OCI-LY3 (cell line): ENCODE results near the gene IFRD2.

Experiments
- H2AFZ ChIP-seq: fragments of 200-600, 300-600 bp; shearing (Covaris generic); 2 replicates; pipeline ENCODE4 v1.6.0; 2014; ENCODE audit warnings: antibody characterized with exemption, low read depth, low read length
- H3K27ac ChIP-seq: fragments of 200-600, 300-600 bp; sonication (generic); 2 replicates; pipeline ENCODE4 v1.5.1; 2014; ENCODE audit warnings: mild to moderate bottlenecking, low read length, moderate library complexity, mixed read lengths
- H3K27me3 ChIP-seq: fragments of 200-600, 300-600 bp; sonication (generic); 2 replicates; pipeline ENCODE4 v1.6.1; 2014; ENCODE audit warnings: low read depth, low read length, mixed read lengths
- H3K36me3 ChIP-seq: fragments of 200-600, 300-600 bp; sonication (generic); replicated peaks from 2 replicates; pipeline ENCODE3; 2014; ENCODE audit warnings: low read depth, low read length, mixed read lengths
- H3K4me1 ChIP-seq: fragments of 300-600, 200-600 bp; sonication (generic); 2 replicates; pipeline ENCODE4 v1.6.1; 2014; ENCODE audit warnings: low read length, mixed read lengths
- H3K4me2 ChIP-seq: fragments of 200-600, 300-600 bp; sonication (generic); 2 replicates; pipeline ENCODE4 v1.6.1; 2014; ENCODE audit warnings: low read length, mixed read lengths
- H3K4me3 ChIP-seq: fragments of 300-600, 200-600 bp; sonication (generic); 2 replicates; pipeline ENCODE4 v1.5.1; 2014; ENCODE audit warnings: antibody characterized with exemption, mild to moderate bottlenecking, low read length, moderate library complexity
- H3K79me2 ChIP-seq: fragments of 300-600, 200-600 bp; shearing (Covaris generic); 2 replicates; pipeline ENCODE4 v1.6.1; 2014; ENCODE audit warnings: mild to moderate bottlenecking, low read length, mixed read lengths
- H3K9ac ChIP-seq: fragments of 300-600, 200-600 bp; shearing (Covaris generic); 2 replicates; pipeline ENCODE4 v1.6.0; 2014; ENCODE audit warnings: mild to moderate bottlenecking, low read length, moderate library complexity
- H3K9me3 ChIP-seq: fragments of 200-600, 300-600 bp; shearing (Covaris generic); 2 replicates; pipeline ENCODE4 v1.6.1; 2014; ENCODE audit warnings: low read length, mixed read lengths; ENCODE audit not compliant: insufficient read depth
- H4K20me1 ChIP-seq: fragments of 200-600, 300-600 bp; sonication (generic); 2 replicates; pipeline ENCODE4 v1.6.1; 2016; ENCODE audit warnings: low read length, mixed read lengths; ENCODE audit not compliant: insufficient read depth
- CTCF ChIP-seq: fragments of 200-600, 300-600 bp; sonication (generic); IDR thresholded peaks from 2 replicates; pipeline ENCODE4 v1.5.1; 2014; ENCODE audit warnings: antibody characterized with exemption, low read length, low read depth
- EZH2phosphoT487 ChIP-seq: fragments of 200-600 bp; shearing (Covaris generic); IDR thresholded peaks from 2 replicates; pipeline ENCODE4 v1.6.1; 2018; ENCODE audit warnings: antibody characterized with exemption, mixed run types, low read depth

Gene IFRD2

GRCh38 chr3:50299638-50299928 lies 7.4 kb upstream of the IFRD2 start:
- Histone ChIP-seq H3K4me1 (peaks cover 16% of the 10 kb centered on the region), H3K27ac (peak overlapping the region; percentile 10; the same call in 1 of the 2 replicates), H2AFZ (peak overlapping the region; percentile 38; the same call in 1 of the 2 replicates), H3K9me3 (no peaks in the 10 kb centered on the region), H4K20me1 (no peaks in the 10 kb centered on the region), H3K9ac (peak overlapping the region; percentile 56), H3K79me2 (0 out of 2 replicates have a peak, but pooled peaks cover 7% of the 10 kb centered on the region), H3K27me3 (no peaks in the 10 kb centered on the region), H3K4me2 (peak overlapping the region; percentile 83), H3K4me3 (peak overlapping the region; percentile 78), H3K36me3 (no peaks in the 10 kb centered on the region)
- no peak for TF ChIP-seq EZH2phosphoT487
- TF ChIP-seq CTCF, result no peak

- Histone ChIP-seq H4K20me1 (no peaks in the 10 kb centered on the region), H3K4me2 (peak within 1 kb of the TSS; percentile 87), H3K9ac (peak within 1 kb of the TSS; percentile 87), H3K27ac (peak within 1 kb of the TSS; percentile 69), H2AFZ (peak within 1 kb of the TSS; percentile 77), H3K9me3 (no peaks in the 10 kb centered on the region), H3K4me1 (peaks cover 16% of the 10 kb centered on the region), H3K79me2 (0 out of 2 replicates have a peak, but pooled peaks cover 7% of the 10 kb centered on the region), H3K36me3 (no peaks in the 10 kb centered on the region), H3K4me3 (peak within 1 kb of the TSS; percentile 84), H3K27me3 (no peaks in the 10 kb centered on the region)
- no peak for TF ChIP-seq EZH2phosphoT487
- peak; percentile 47 for TF ChIP-seq CTCF
Measured at GRCh38 chr3:50298836-50299637, 6.8 kb upstream of the IFRD2 start, which contains the start of the genes HYAL3 and NAA80. Gene HYAL3 (minus strand): TSS chr3:50299405. CDS start chr3:50295602, 3,803 bp downstream. Gene NAA80 (minus strand): TSS chr3:50299405. CDS start chr3:50297463, 1,942 bp downstream.

GRCh38 chr3:50297896-50298725 lies 5.9 kb upstream of the IFRD2 start:
- Histone ChIP-seq H2AFZ (no peak overlapping the region), H3K9me3 (no peaks in the 10 kb centered on the region), H3K4me2 (peak overlapping the region; percentile 87), H3K9ac (peak overlapping the region; percentile 87), H3K27me3 (no peaks in the 10 kb centered on the region), H3K36me3 (no peaks in the 10 kb centered on the region), H3K4me3 (peak overlapping the region; percentile 84), H3K4me1 (peaks cover 17% of the 10 kb centered on the region), H3K79me2 (0 out of 2 replicates have a peak, but pooled peaks cover 7% of the 10 kb centered on the region), H3K27ac (peak overlapping the region; percentile 69; the same call in 1 of the 2 replicates), H4K20me1 (no peaks in the 10 kb centered on the region)
- no peak for TF ChIP-seq CTCF
- no peak for TF ChIP-seq EZH2phosphoT487

GRCh38 chr3:50297384-50297775 lies 5.2 kb upstream of the IFRD2 start:
- H3K36me3 ChIP-seq, result no peaks in the 10 kb centered on the region
- peaks cover 22% of the 10 kb centered on the region for H3K4me1 ChIP-seq
- no peak overlapping the region for H3K4me3 ChIP-seq
- H3K27ac ChIP-seq, result no peak overlapping the region
- H3K9me3 ChIP-seq, result no peaks in the 10 kb centered on the region
- H3K27me3 ChIP-seq, result no peaks in the 10 kb centered on the region
- no peak overlapping the region for H3K9ac ChIP-seq
- no peak overlapping the region for H3K4me2 ChIP-seq
- no peak overlapping the region for H2AFZ ChIP-seq
- TF ChIP-seq CTCF (no peak), EZH2phosphoT487 (no peak)
- no peaks in the 10 kb centered on the region for H4K20me1 ChIP-seq
- H3K79me2 ChIP-seq, result 0 out of 2 replicates have a peak, but pooled peaks cover 7% of the 10 kb centered on the region
